Peyer's patch (tissue), 4 donors: ENCODE measurements around the gene RNF220. TPM values are rescaled to one million over a fixed set of nuclear protein-coding genes. Genes with fewer than 3 reads are reported as not detected.

Experiments
- DNase-seq, 3 donors: peaks; one replicate each; pipeline ENCODE4 v3.0.0-alpha.2; 2017 to 2019
- H3K27ac ChIP-seq, 4 donors: fragments of 200-600 bp; sonication (generic); one replicate each; pipeline ENCODE4 v1.5.1; 2016 to 2019
- H3K27me3 ChIP-seq, 2 donors: fragments of 200-600 bp; sonication (generic); one replicate each; pipeline ENCODE4 v1.5.1; 2019
- H3K36me3 ChIP-seq, 3 donors: fragments of 200-600 bp; sonication (generic); one replicate each; pipeline ENCODE4 v1.5.1; 2016 to 2019
- H3K4me1 ChIP-seq, 4 donors: fragments of 200-600 bp; sonication (generic); one replicate each; pipeline ENCODE4 v1.5.1; 2016 to 2019
- H3K4me3 ChIP-seq, 4 donors: fragments of 200-600 bp; sonication (generic); 1 replicate in 3 of 4; 2 replicates in 1 of 4; pipeline ENCODE4 v1.5.1; 2016 to 2019; ENCODE audit warnings: mild to moderate bottlenecking in 1 of 4
- H3K9me3 ChIP-seq, 4 donors: fragments of 200-600 bp; sonication (generic); one replicate each; pipeline ENCODE4 v1.5.1; 2016 to 2019; ENCODE audit warnings: mild to moderate bottlenecking in 1 of 4
- CTCF ChIP-seq, 6 experiments: fragments of 450-650 bp in 4 of 6; fragments of 200-600 bp in 2 of 6; sonication (generic) in 1 of 6; IDR thresholded peaks; one replicate each; pipeline ENCODE4 v1.5.1; 2017 to 2019; ENCODE audit warnings: antibody characterized with exemption in 6 of 6, mild to moderate bottlenecking in 3 of 6, moderate library complexity in 1 of 6
- POLR2A ChIP-seq, 2 donors: fragments of 450-650 bp; IDR thresholded peaks; one replicate each; pipeline ENCODE4 v1.5.1; 2017; ENCODE audit warnings: antibody characterized with exemption in 2 of 2, mild to moderate bottlenecking in 2 of 2, moderate library complexity in 2 of 2
- total RNA-seq, 4 donors: library from RNA; depleted of rRNA; stranded (reverse); fragments of >200 nt; gene quantifications; one replicate each; pipeline ENCODE4 v1.1.0, GENCODE V29; 2016

RNF220 gene
- total RNA-seq, 4 donors from 2014 or later = 107 to 152 (median 114) TPM

- Histone ChIP-seq H3K36me3 (no peaks in the 10 kb centered on the region), H3K27ac (peak overlapping the region; percentile 94 to 99 (median 96)), H3K4me3 (peak overlapping the region; percentile 68 to 80 (median 72)), H3K4me1 (peaks cover 6 to 41% (median 17%) of the 10 kb centered on the region in 4 donors), H3K27me3 (no peaks in the 10 kb centered on the region), H3K9me3 (no peaks in the 10 kb centered on the region)
- no peak for TF ChIP-seq POLR2A (IDR thresholded peaks at IDR 0.05)
- TF ChIP-seq CTCF (IDR thresholded peaks at IDR 0.05) = no peak
- DNase-seq = peak in 1 of 3 donors; percentile 47
Measured at GRCh38 chr1:44672961-44673674, 268.1 kb downstream of the RNF220 start.

GRCh38 chr1:44673675-44674112 is 268.6 kb downstream of the RNF220 start:
- DNase-seq = no peak
- H3K4me3 ChIP-seq = peak overlapping the region; percentile 68 to 80 (median 72)
- no peaks in the 10 kb centered on the region for H3K27me3 ChIP-seq
- peak; percentile 35 to 81 for TF ChIP-seq POLR2A (IDR thresholded peaks at IDR 0.05)
- TF ChIP-seq CTCF (IDR thresholded peaks at IDR 0.05) = no peak
- no peaks in the 10 kb centered on the region for H3K9me3 ChIP-seq
- no peaks in the 10 kb centered on the region for H3K36me3 ChIP-seq
- H3K27ac ChIP-seq = peak overlapping the region; percentile 94 to 99 (median 96)
- H3K4me1 ChIP-seq = peaks cover 6 to 46% (median 17%) of the 10 kb centered on the region in 4 donors

GRCh38 chr1:44674113-44675000 is 269.3 kb downstream of the RNF220 start, which contains the start of the genes ARMH1 and TMEM53:
ARMH1 (plus strand) TSS chr1:44674714; CDS start chr1:44689698, 14,984 bp downstream.
TMEM53 (minus strand) TSS chr1:44674481; CDS start chr1:44674391, 90 bp downstream.
- TF ChIP-seq CTCF (IDR thresholded peaks at IDR 0.05) (no peak), POLR2A (IDR thresholded peaks at IDR 0.05) (peak; percentile 45 to 71)

GRCh38 chr1:44675186-44675585 is 270.1 kb downstream of the RNF220 start:
- H3K4me3 ChIP-seq = peak overlapping the region in 3 of 4 donors; percentile 68 to 73 (median 72)
- no peaks in the 10 kb centered on the region for H3K36me3 ChIP-seq
- no peaks in the 10 kb centered on the region for H3K9me3 ChIP-seq
- H3K27ac ChIP-seq = peak overlapping the region in 3 of 4 donors; percentile 94 to 99 (median 97)
- peaks cover 6 to 51% (median 17%) of the 10 kb centered on the region in 4 donors for H3K4me1 ChIP-seq
- no peaks in the 10 kb centered on the region for H3K27me3 ChIP-seq
- TF ChIP-seq CTCF (IDR thresholded peaks at IDR 0.05) = no peak
- TF ChIP-seq POLR2A (IDR thresholded peaks at IDR 0.05) = no peak
- peak in 1 of 3 donors; percentile 45 for DNase-seq

More at GRCh38 chr1:44674113-44675000, 269.3 kb downstream of the RNF220 start, which contains the start of the genes ARMH1 and TMEM53:
- H3K9me3 ChIP-seq = no peaks in the 10 kb centered on the region
- DNase-seq = peak; percentile 99 to 100 (median 99)
- no peaks in the 10 kb centered on the region for H3K27me3 ChIP-seq
- no peaks in the 10 kb centered on the region for H3K36me3 ChIP-seq
- peaks cover 6 to 51% (median 17%) of the 10 kb centered on the region in 4 donors for H3K4me1 ChIP-seq
- H3K4me3 ChIP-seq = peak within 1 kb of the TSS; percentile 68 to 80 (median 72)
- H3K27ac ChIP-seq = peak within 1 kb of the TSS; percentile 94 to 99 (median 96)

GRCh38 chr1:44676484-44677200 is 271.6 kb downstream of the RNF220 start:
- H3K36me3 ChIP-seq = no peaks in the 10 kb centered on the region
- peak overlapping the region in 3 of 4 donors; percentile 94 to 99 (median 97) for H3K27ac ChIP-seq
- H3K4me1 ChIP-seq = peaks cover 6 to 51% (median 17%) of the 10 kb centered on the region in 4 donors
- no peaks in the 10 kb centered on the region for H3K9me3 ChIP-seq
- H3K4me3 ChIP-seq = no peak overlapping the region
- TF ChIP-seq CTCF (IDR thresholded peaks at IDR 0.05) = no peak
- peak in 1 of 2 donors; percentile 12 for TF ChIP-seq POLR2A (IDR thresholded peaks at IDR 0.05)
- H3K27me3 ChIP-seq = no peaks in the 10 kb centered on the region
- DNase-seq = peak in 1 of 3 donors; percentile 61
